Measurements from ENCODE around the gene TTLL4. TPM values are rescaled to one million over a fixed set of nuclear protein-coding genes. Genes with fewer than 3 reads are reported as not detected.

Gene TTLL4
- total and polyA plus RNA-seq, 4 donors = 18.6 to 30.5 (median 22.3) TPM

- DNase-seq (no peak), ATAC-seq (ENCODE audit: insufficient read depth, low FRiP score) (no peak)
- no peak for TF ChIP-seq CTCF (IDR thresholded peaks at IDR 0.05; ENCODE audit: control extremely low read depth, extremely low read depth)
- H3K27ac ChIP-seq (ENCODE audit: low read depth in 1 of 2, low read length in 1 of 2) = no peak overlapping the region
- H3K4me3 ChIP-seq = no peak overlapping the region
- no peaks in the 10 kb centered on the region for H3K27me3 ChIP-seq (ENCODE audit: control insufficient read depth in 3 of 3, insufficient read depth in 3 of 3, low read length in 2 of 3)
- peaks cover 0 to 2% (median 0%) of the 10 kb centered on the region in 4 donors for H3K9me3 ChIP-seq (ENCODE audit: control insufficient read depth in 4 of 4, insufficient read depth in 3 of 4, low read length in 3 of 4)
- peaks cover 0 to 6% (median under 1%) of the 10 kb centered on the region in 5 donors for H3K4me1 ChIP-seq (ENCODE audit: control insufficient read depth in 5 of 5, insufficient read depth in 5 of 5, low read length in 5 of 5)
- H3K9ac ChIP-seq (ENCODE audit: insufficient read depth in 1 of 2, low read length in 2 of 2) = no peak overlapping the region
- peaks cover 0 to 5% (median 0%) of the 10 kb centered on the region in 4 donors for H3K36me3 ChIP-seq (ENCODE audit: control insufficient read depth in 4 of 4, insufficient read depth in 4 of 4, low read length in 4 of 4)
- WGBS, 2 donors = 94 to 97% methylated on average over 19 of the region's 19 CpGs
Measured at GRCh38 chr2:218720048-218721041, 9.7 kb downstream of the TTLL4 start.

GRCh38 chr2:218721488-218721887, 10.9 kb downstream of the TTLL4 start:
- no peak overlapping the region for H3K27ac ChIP-seq (ENCODE audit: low read depth in 1 of 2, low read length in 1 of 2)
- H3K4me1 ChIP-seq (ENCODE audit: control insufficient read depth in 5 of 5, insufficient read depth in 5 of 5, low read length in 5 of 5) = peaks cover 0 to 3% (median 0%) of the 10 kb centered on the region in 5 donors
- no peak for TF ChIP-seq CTCF (IDR thresholded peaks at IDR 0.05; ENCODE audit: control extremely low read depth, extremely low read depth)
- H3K4me3 ChIP-seq = no peak overlapping the region
- no peak overlapping the region for H3K9ac ChIP-seq (ENCODE audit: insufficient read depth in 1 of 2, low read length in 2 of 2)
- DNase-seq (no peak), ATAC-seq (ENCODE audit: insufficient read depth, low FRiP score) (no peak)
- H3K36me3 ChIP-seq (ENCODE audit: control insufficient read depth in 4 of 4, insufficient read depth in 4 of 4, low read length in 4 of 4) = peaks cover 0 to 2% (median 0%) of the 10 kb centered on the region in 4 donors
- H3K9me3 ChIP-seq (ENCODE audit: control insufficient read depth in 4 of 4, insufficient read depth in 3 of 4, low read length in 3 of 4) = peaks cover 0 to 4% (median 0%) of the 10 kb centered on the region in 4 donors
- no peaks in the 10 kb centered on the region for H3K27me3 ChIP-seq (ENCODE audit: control insufficient read depth in 3 of 3, insufficient read depth in 3 of 3, low read length in 2 of 3)

GRCh38 chr2:218721934-218722333, 11.3 kb downstream of the TTLL4 start:
- Histone ChIP-seq H3K36me3 (ENCODE audit: control insufficient read depth in 4 of 4, insufficient read depth in 4 of 4, low read length in 4 of 4) (peaks cover 0 to 2% (median 0%) of the 10 kb centered on the region in 4 donors), H3K9ac (ENCODE audit: insufficient read depth in 1 of 2, low read length in 2 of 2) (no peak overlapping the region), H3K4me3 (no peak overlapping the region), H3K9me3 (ENCODE audit: control insufficient read depth in 4 of 4, insufficient read depth in 3 of 4, low read length in 3 of 4) (peaks cover 0 to 4% (median 0%) of the 10 kb centered on the region in 4 donors), H3K4me1 (ENCODE audit: control insufficient read depth in 5 of 5, insufficient read depth in 5 of 5, low read length in 5 of 5) (peaks cover 0 to 3% (median 0%) of the 10 kb centered on the region in 5 donors), H3K27ac (ENCODE audit: low read depth in 1 of 2, low read length in 1 of 2) (no peak overlapping the region), H3K27me3 (ENCODE audit: control insufficient read depth in 3 of 3, insufficient read depth in 3 of 3, low read length in 2 of 3) (no peaks in the 10 kb centered on the region)
- no peak for ATAC-seq (ENCODE audit: insufficient read depth, low FRiP score)
- no peak for TF ChIP-seq CTCF (IDR thresholded peaks at IDR 0.05; ENCODE audit: control extremely low read depth, extremely low read depth)
- DNase-seq = no peak
- 91 to 92% methylated on average over 2 of the region's 2 CpGs for WGBS, 2 donors
